Activated T-helper 2 cell treated with anti-CD3 and anti-CD28 coated beads, Interferon-gamma antibody, Interleukin-2, Interleukin-4, amounts not matched to agents 10 μg/mL and 5 μg/mL and 100 μg/mL, durations not matched to agents 14 hours and 24 hours and 36 hours (primary cell): ENCODE measurements around the gene ATL2. TPM values are rescaled to one million over a fixed set of nuclear protein-coding genes. Genes with fewer than 3 reads are reported as not detected.
"Not testable (repeated sequence)": the region's sequence is repeated elsewhere in the genome, so short reads cannot be mapped to it uniquely, and the experiment has no call there.

Experiments used
- DNase-seq: peaks from one replicate; pipeline ENCODE4 v3.0.0; 2021; ENCODE audit warnings: low spot score
- H3K27ac Mint-ChIP-seq: one replicate; pipeline ENCODE4 v1.8.0; 2021; ENCODE audit warnings: mixed read lengths
- H3K27me3 Mint-ChIP-seq: one replicate; pipeline ENCODE4 v1.8.0; 2021; ENCODE audit warnings: low read depth, mixed read lengths
- H3K36me3 Mint-ChIP-seq: one replicate; pipeline ENCODE4 v1.8.0; 2021; ENCODE audit warnings: low read depth, mixed read lengths
- H3K4me1 Mint-ChIP-seq: one replicate; pipeline ENCODE4 v1.8.0; 2021; ENCODE audit warnings: low read depth, mixed read lengths
- H3K4me3 Mint-ChIP-seq: one replicate; pipeline ENCODE4 v1.8.0; 2021; ENCODE audit warnings: low read depth, mild to moderate bottlenecking, moderate library complexity, mixed read lengths
- H3K9me3 Mint-ChIP-seq: one replicate; pipeline ENCODE4 v1.8.0; 2021; ENCODE audit warnings: mixed read lengths
- intact Hi-C: fragments of 100-400 bp; cut with micrococcal nuclease; formaldehyde crosslinking; loops from one replicate; pipeline ENCODE4 v1.15.1; 2023
- total RNA-seq: library from RNA; stranded (reverse); gene quantifications from 2 replicates; pipeline ENCODE4 v1.2.3, GENCODE V29; 2022

ATL2 gene
- total RNA-seq: 57.1 and 57.7 TPM in 2 replicates

DNA sequence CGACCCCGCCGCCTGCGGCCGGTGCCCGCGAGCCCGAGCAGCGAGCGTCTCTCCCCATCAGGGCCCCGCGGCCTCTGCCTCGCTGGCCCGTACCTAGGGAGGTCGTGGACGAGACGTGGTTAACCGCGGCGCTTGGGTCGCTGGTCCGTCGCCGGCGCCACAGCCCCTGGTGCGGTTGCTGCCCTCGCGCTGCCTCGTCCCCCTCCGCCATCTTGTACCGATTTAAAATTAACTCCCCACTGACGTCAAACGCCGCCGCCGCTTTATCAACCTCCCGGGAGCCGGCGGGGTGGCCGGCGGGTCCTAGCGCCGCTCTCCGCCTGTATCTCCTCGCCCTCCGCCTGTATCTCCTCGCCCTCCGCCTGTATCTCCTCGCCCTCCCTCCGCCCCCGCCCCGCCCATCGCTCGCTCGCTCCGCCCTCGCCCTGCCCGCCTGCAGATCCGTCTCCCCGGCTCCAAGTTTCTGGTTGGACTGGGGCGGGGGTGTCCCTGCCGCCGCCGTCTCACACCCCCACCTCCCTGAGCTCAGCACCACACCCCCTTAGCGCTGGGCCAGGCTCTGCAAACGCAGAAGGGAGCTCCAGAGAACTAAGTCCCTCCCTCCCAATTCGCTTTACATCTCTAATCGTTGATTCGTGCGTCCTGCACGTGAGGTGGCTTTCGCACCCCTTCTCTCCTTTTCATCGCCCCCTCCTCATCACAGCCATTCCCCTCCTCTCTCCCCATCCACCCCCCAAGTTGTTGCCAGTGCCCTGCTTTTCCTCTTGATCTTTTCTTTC, at the start of gene ATL2:
TSS of gene ATL2 (minus strand) at position 224 of the 779 bp plus-strand sequence. CDS start at position 211, 13 bp downstream.
- peak within 1 kb of the TSS; percentile 92 for H3K27ac Mint-ChIP-seq
- H3K9me3 Mint-ChIP-seq: no peaks in the 10 kb centered on the region
- peak; percentile 94 for DNase-seq
- H3K36me3 Mint-ChIP-seq: peaks cover 18% of the 10 kb centered on the region
- intact Hi-C loops: loop anchor here (1.0 to 5.0 kb wide), 7 partner anchors 11 to 1000 kb away; partner anchors contain the start of genes CYP1B1 and SRSF7
- H3K27me3 Mint-ChIP-seq: no peaks in the 10 kb centered on the region
- peaks cover 56% of the 10 kb centered on the region for H3K4me1 Mint-ChIP-seq
- peak within 1 kb of the TSS; percentile 87 for H3K4me3 Mint-ChIP-seq

DNA sequence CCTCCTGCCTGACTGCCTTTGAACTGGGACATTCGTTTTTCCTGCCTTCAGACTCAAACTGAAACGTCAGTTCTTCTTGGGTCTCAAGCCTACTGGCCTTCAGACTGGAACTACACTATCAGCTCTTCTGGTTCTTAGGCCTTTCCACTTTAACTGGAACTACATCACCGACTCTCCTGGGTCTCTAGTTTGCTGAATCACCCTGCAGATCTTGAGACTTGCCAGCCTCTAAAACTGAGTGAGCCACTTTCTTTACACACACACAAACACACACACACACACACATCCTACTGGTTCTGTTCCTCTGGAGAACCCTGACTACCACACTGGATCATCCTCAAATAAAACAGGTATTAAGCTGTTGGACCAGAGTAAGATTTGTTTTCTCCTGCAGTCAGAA, 46.7 kb upstream of the ATL2 start:
- intact Hi-C loops: no loop called here
- no peaks in the 10 kb centered on the region for H3K36me3 Mint-ChIP-seq
- H3K27ac Mint-ChIP-seq: no peak overlapping the region
- H3K27me3 Mint-ChIP-seq: peaks cover 29% of the 10 kb centered on the region
- no peaks in the 10 kb centered on the region for H3K4me1 Mint-ChIP-seq
- no peak overlapping the region for H3K4me3 Mint-ChIP-seq
- H3K9me3 Mint-ChIP-seq: peaks cover 3% of the 10 kb centered on the region
- DNase-seq: no peak

DNA sequence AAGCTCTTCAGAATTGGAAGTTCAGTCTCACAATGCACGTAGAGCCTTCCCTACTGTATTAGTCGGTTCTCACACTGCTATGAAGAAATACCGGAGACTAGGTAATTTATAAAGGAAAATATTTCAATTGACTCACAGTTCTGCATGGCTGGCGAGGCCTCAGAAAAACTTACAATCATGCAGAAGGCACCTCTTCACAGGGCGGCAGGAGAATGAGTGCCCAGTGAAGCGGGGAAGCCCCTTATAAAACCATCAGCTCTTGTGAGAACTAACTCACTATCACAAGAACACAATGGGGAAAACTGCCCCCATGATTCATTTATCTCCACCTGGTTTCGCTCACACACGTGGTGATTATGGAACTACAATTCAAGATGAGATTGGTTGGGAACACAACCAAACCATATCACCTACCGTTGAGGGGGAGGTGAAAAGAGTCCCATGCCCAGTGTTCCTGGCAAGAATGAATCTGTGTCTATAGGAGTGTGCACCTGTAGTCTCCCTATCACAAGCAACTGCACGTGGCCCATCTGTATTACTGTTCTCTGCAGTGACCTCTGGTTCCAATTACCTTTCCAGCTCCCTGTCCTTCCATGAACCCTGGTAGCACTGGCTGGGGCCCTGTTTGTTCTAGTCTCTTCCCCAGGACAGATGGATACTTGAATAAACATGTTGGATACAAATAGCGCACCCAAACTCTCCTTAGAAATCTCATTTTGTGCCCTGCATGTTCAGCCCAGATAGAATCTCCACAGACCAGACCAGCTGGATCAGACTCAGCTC, 44.4 kb upstream of the ATL2 start:
- Mint-ChIP-seq H3K27ac (no peak overlapping the region), H3K9me3 (peaks cover 3% of the 10 kb centered on the region), H3K36me3 (no peaks in the 10 kb centered on the region), H3K4me1 (no peaks in the 10 kb centered on the region), H3K27me3 (peaks cover 24% of the 10 kb centered on the region), H3K4me3 (no peak overlapping the region)
- intact Hi-C loops: no loop called here
- no peak for DNase-seq

DNA sequence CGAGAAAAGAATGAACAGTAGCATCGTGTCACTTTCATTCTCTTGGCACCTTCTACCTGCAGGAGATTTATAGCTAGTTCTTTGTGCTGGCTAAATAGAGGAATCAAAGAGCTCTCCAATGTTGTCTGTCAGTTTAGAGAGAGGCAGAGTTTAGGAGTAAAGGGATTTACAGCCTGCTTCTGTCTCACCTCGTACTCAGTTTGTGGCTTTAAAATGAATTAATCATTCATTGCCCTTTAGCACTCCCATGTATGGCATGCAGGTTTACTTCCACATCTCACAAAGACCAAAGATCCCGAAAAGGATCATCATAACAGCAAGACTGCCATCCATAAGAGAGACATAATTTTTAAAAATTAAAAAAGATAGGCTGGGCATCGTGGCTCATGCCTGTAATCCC, 42.4 kb upstream of the ATL2 start:
- intact Hi-C loops: no loop called here
- H3K27me3 Mint-ChIP-seq: peaks cover 16% of the 10 kb centered on the region
- H3K4me1 Mint-ChIP-seq: no peaks in the 10 kb centered on the region
- peaks cover 6% of the 10 kb centered on the region for H3K9me3 Mint-ChIP-seq
- peaks cover 2% of the 10 kb centered on the region for H3K36me3 Mint-ChIP-seq
- DNase-seq: no peak
- no peak overlapping the region for H3K4me3 Mint-ChIP-seq
- no peak overlapping the region for H3K27ac Mint-ChIP-seq

DNA sequence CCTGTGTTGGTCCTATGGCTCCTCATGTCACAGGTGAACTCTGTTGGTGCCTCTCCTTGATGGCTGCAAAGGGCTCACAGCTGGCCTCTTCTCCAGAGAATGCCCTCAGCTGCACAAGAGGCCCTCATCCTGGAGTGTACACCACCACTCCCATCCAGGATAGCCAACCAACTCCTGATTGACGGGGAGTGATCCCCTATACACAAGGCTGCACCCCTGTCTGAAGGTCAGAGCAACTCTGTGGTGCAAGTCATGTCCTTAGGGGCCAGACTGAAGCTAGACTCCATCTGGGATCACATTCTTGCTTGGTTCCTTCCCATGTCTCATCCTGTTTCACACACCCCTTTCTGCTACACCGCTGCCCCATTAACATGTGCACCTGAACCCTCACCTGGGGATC, 41.7 kb upstream of the ATL2 start:
- Mint-ChIP-seq H3K27ac (no peak overlapping the region), H3K4me3 (no peak overlapping the region), H3K27me3 (peaks cover 13% of the 10 kb centered on the region), H3K4me1 (no peaks in the 10 kb centered on the region), H3K36me3 (peaks cover 2% of the 10 kb centered on the region), H3K9me3 (peaks cover 10% of the 10 kb centered on the region)
- no peak for DNase-seq
- intact Hi-C loops: no loop called here

DNA sequence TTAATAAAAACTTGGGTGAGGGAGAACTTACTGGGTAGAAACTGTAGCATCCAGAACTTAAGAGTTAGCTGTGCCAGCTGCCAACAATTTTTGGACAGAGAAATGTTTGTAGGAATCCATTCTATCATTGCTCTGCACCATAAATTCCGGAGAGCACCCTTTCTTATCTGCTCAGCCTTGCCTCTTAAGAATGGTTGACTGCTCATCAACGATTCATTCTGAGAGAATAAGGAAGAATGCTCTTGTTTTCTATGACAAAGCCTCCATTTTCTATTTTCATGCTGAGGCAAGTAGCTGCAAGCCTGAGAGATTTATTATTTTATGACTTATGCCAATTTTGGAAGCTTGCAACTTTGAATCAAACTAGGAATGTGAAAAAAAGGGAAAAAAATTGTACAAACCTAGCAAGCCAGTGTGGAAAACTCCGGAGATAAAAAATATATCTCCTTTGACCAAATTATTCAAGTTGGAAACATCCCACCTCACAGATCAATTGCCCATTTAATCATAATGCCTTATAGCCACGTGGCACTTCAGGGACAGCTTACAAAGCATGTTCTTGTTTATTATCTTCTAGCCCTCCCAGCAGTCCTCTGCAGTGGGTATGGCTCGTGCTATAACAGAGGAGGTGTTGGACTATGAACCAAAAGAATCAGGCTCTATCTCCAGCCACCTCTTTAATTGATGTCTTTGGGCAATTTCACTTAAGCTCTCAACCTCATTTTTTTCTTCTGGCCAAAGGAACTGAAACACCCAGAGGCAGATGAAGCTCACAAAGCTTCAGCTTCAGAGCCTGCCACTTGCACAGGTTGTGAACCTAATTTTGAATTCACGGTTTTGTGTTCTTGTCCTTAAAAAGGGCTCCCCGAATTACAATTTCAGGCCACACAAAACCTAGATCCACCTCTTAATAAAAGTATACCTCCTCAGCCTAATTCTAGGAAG, 40.9 kb upstream of the ATL2 start:
- H3K27me3 Mint-ChIP-seq: peaks cover 13% of the 10 kb centered on the region
- intact Hi-C loops: no loop called here
- H3K27ac Mint-ChIP-seq: no peak overlapping the region
- H3K36me3 Mint-ChIP-seq: peaks cover 2% of the 10 kb centered on the region
- H3K4me1 Mint-ChIP-seq: no peaks in the 10 kb centered on the region
- peaks cover 16% of the 10 kb centered on the region for H3K9me3 Mint-ChIP-seq
- no peak overlapping the region for H3K4me3 Mint-ChIP-seq
- no peak for DNase-seq

DNA sequence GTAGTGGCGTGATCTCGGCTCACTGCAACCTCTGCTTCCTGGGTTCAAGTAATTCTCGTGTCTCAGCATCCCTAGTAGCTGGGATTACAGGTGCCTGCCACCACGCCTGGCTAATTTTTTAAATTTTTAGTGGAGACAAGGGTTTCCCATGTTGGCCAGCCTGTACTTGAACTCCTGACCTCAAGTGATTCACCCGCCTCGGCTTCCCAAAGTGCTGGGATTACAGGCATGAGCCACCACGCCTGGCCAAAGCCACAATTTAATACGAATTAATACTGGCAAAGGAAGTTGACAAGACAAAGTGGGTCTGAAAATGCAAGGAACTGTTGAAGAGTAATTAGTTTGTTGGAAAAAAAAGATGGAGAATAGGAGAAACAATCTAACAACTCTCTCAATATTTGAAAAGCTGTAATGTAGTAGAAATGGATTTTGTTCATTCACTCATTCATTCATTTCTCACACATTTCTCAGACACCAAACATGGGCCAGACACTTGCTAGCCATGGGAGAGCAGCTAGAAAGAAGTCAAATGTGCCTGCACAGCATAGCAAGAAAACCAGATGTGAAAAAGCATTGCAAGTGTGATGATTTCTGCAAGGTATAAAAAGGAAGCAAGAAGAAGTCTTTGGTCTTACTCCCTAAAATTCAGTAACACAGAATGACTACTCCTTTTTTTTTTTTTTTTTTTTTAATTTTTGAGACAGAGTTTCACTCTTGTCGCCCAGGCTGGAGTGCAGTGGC, 39.4 kb upstream of the ATL2 start:
- no peak for DNase-seq
- H3K36me3 Mint-ChIP-seq: peaks cover 6% of the 10 kb centered on the region

DNA sequence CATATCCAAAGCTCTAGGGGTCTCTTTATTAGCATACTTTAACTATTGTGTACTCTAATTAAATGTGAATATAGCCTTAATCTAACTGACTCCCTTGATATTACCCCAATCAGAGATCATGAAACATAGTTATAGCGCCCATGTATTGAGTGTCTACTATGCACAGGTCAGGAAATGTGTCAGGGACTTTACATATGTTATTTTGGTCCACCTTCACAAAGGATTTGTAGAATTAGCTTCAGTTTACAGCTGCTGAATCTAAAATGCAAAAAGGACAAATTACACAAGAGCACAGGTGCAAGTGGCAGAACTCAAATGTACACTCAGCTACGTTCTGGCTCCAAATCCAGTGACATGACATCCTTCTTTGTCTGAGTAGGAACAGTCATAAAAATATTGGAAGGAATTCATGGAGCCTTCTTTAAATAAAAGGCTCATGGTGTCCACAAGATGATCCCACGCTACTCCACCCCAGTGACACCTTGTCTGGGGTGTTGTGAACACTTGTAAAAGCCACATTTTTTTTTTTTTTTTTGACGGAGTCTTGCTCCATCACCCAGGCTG, 38.7 kb upstream of the ATL2 start:
- H3K4me1 Mint-ChIP-seq: no peaks in the 10 kb centered on the region
- peaks cover 6% of the 10 kb centered on the region for H3K36me3 Mint-ChIP-seq
- H3K4me3 Mint-ChIP-seq: no peak overlapping the region
- intact Hi-C loops: no loop called here
- peaks cover 13% of the 10 kb centered on the region for H3K27me3 Mint-ChIP-seq
- no peak for DNase-seq
- H3K27ac Mint-ChIP-seq: no peak overlapping the region
- peaks cover 27% of the 10 kb centered on the region for H3K9me3 Mint-ChIP-seq

More for the DNA sequence above, 39.4 kb upstream of the ATL2 start:
- intact Hi-C loops: no loop called here
- Mint-ChIP-seq H3K4me1 (no peaks in the 10 kb centered on the region), H3K4me3 (no peak overlapping the region), H3K9me3 (peaks cover 27% of the 10 kb centered on the region), H3K27me3 (peaks cover 13% of the 10 kb centered on the region), H3K27ac (no peak overlapping the region)

DNA sequence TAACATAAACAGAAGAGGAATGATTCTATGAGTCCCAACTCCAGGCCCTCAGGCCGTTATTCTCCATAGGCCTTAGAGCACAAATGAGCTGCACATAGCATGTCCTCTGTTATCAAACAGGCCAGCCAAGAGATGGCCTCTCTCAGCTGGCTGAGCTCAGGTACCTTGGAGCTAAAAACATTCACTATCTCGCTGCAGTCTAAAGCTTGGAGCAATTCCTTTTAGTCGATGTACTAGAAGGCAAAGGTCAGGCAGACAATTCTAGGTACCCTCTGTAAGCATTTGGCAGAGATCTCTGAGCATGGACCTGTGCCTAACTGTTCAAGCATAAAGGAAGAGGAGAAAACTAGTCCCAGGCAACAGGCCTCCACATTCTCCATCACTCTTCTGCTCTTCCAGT, 38.0 kb upstream of the ATL2 start:
- Mint-ChIP-seq H3K36me3 (peaks cover 6% of the 10 kb centered on the region), H3K4me1 (no peaks in the 10 kb centered on the region), H3K9me3 (peaks cover 27% of the 10 kb centered on the region), H3K4me3 (no peak overlapping the region), H3K27me3 (peaks cover 13% of the 10 kb centered on the region), H3K27ac (no peak overlapping the region)
- intact Hi-C loops: no loop called here
- no peak for DNase-seq

DNA sequence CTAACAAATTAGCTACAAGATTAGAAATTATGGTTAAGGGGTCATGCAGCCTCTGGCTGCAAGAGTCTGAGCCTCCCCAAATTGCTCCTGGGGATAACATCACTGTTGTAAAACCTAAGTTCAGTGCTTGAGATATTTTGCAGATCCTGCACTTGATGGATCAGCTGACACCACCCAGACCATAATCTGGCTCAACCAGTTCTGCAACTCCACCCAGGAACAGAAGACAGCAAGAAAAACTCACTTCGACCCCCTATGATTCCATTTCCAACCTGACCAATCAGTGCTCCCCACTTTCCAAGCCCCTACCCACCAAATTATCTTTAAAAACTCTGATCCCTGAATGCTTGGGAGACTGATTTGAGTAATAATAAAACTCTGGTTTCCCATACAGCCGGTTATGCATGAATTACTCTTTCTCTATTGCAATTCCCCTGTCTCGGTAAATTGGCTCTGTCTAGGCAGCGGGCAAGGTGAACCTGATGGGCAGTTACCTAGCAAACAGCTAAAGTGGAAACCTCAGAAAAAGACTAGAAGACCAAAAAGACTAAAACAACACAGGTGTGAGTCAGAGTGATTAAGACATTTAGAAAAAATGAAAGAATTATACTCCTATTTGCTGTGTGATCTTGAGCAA, 35.3 kb upstream of the ATL2 start:
- H3K4me3 Mint-ChIP-seq, H3K4me1 Mint-ChIP-seq, H3K36me3 Mint-ChIP-seq, intact Hi-C loops, DNase-seq, H3K27ac Mint-ChIP-seq: not testable (repeated sequence)
- H3K27me3 Mint-ChIP-seq: peaks cover 16% of the 10 kb centered on the region
- peaks cover 27% of the 10 kb centered on the region for H3K9me3 Mint-ChIP-seq
